ENCODE data around the gene PITPNM2.
A peak's percentile ranks its signal among the peaks of the same experiment; 100 is the strongest.
"Not testable (repeated sequence)": the region's sequence is repeated elsewhere in the genome, so short reads cannot be mapped to it uniquely, and the experiment has no call there.

PITPNM2 gene

GRCh38 chr12:123119808-123120207, 31.1 kb downstream of the PITPNM2 start:
- DNase-seq: no peak

- DNase-seq: no peak
Observed at GRCh38 chr12:123118497-123118896, 32.4 kb downstream of the PITPNM2 start.

- no peak for DNase-seq
Observed at GRCh38 chr12:123115409-123116121, 35.3 kb downstream of the PITPNM2 start.

GRCh38 chr12:123114304-123115083, 36.4 kb downstream of the PITPNM2 start:
- DNase-seq: no peak

- DNase-seq: no peak
Observed at GRCh38 chr12:123113026-123113425, 37.9 kb downstream of the PITPNM2 start.

GRCh38 chr12:123111498-123112165, 39.3 kb downstream of the PITPNM2 start:
- no peak for DNase-seq

GRCh38 chr12:123109319-123109772, 41.5 kb downstream of the PITPNM2 start:
- no peak for DNase-seq

GRCh38 chr12:123108682-123109066, 42.2 kb downstream of the PITPNM2 start:
- DNase-seq: no peak

GRCh38 chr12:123107926-123108681, 42.8 kb downstream of the PITPNM2 start:
- no peak for DNase-seq

- DNase-seq: peak; percentile 61
Observed at GRCh38 chr12:123106640-123107359, 44.1 kb downstream of the PITPNM2 start.

GRCh38 chr12:123105211-123105826, 45.6 kb downstream of the PITPNM2 start:
- no peak for DNase-seq

- DNase-seq: no peak
Observed at GRCh38 chr12:123104809-123105208, 46.1 kb downstream of the PITPNM2 start.

- not testable (repeated sequence) for DNase-seq
Observed at GRCh38 chr12:123104094-123104493, 46.8 kb downstream of the PITPNM2 start.

GRCh38 chr12:123102781-123103503, 47.9 kb downstream of the PITPNM2 start:
- no peak for DNase-seq

GRCh38 chr12:123102366-123102765, 48.5 kb downstream of the PITPNM2 start:
- no peak for DNase-seq

- DNase-seq: no peak
Observed at GRCh38 chr12:123101526-123101925, 49.4 kb downstream of the PITPNM2 start.
